ENCODE data around the gene OAS3. TPM values are rescaled to one million over a fixed set of nuclear protein-coding genes. Genes with fewer than 3 reads are reported as not detected.

The OAS3 gene
- total RNA-seq, 3 donors from 2014 or later = 5.2 to 15.1 (median 5.9) TPM

DNA sequence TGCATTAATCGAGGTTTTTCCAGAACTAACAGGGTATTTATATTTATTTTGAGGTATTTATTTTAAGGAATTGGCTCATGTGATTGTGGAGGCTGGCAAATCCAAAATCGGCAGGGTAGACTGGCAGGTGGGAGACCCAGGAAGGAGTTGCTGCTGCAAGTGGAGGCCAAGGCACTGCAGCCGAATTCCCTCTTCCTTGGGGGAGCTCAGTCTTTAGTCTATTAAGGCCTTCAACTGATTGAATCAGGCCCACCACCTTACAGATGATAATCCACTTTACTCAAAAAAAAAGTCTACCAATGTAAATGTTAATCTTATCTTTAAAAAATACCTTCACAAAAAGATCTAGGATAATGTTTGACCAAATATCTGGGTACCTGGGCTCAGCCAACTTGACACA is 38.9 kb downstream of the OAS3 start:
- TF ChIP-seq, protein P1, sequence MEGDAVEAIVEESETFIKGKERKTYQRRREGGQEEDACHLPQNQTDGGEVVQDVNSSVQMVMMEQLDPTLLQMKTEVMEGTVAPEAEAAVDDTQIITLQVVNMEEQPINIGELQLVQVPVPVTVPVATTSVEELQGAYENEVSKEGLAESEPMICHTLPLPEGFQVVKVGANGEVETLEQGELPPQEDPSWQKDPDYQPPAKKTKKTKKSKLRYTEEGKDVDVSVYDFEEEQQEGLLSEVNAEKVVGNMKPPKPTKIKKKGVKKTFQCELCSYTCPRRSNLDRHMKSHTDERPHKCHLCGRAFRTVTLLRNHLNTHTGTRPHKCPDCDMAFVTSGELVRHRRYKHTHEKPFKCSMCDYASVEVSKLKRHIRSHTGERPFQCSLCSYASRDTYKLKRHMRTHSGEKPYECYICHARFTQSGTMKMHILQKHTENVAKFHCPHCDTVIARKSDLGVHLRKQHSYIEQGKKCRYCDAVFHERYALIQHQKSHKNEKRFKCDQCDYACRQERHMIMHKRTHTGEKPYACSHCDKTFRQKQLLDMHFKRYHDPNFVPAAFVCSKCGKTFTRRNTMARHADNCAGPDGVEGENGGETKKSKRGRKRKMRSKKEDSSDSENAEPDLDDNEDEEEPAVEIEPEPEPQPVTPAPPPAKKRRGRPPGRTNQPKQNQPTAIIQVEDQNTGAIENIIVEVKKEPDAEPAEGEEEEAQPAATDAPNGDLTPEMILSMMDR (IDR thresholded peaks at IDR 0.05) = no peak
- TF ChIP-seq POLR2A (IDR thresholded peaks at IDR 0.05) (no peak), POLR2AphosphoS5 (IDR thresholded peaks at IDR 0.05) (no peak)
- H3K4me1 ChIP-seq = peaks cover 0 to 5% of the 10 kb centered on the region in 2 donors
- H3K27me3 ChIP-seq = no peaks in the 10 kb centered on the region
- DNase-seq (ENCODE audit: low spot score in 2 of 2) = no peak
- no peak overlapping the region for H3K4me3 ChIP-seq
- no peaks in the 10 kb centered on the region for H3K36me3 ChIP-seq
- H3K9me3 ChIP-seq = no peaks in the 10 kb centered on the region
- intact Hi-C loops (cut with DNase I; ENCODE audit: low total_unique reads) = no loop called here
- no peak overlapping the region for H3K27ac ChIP-seq

DNA sequence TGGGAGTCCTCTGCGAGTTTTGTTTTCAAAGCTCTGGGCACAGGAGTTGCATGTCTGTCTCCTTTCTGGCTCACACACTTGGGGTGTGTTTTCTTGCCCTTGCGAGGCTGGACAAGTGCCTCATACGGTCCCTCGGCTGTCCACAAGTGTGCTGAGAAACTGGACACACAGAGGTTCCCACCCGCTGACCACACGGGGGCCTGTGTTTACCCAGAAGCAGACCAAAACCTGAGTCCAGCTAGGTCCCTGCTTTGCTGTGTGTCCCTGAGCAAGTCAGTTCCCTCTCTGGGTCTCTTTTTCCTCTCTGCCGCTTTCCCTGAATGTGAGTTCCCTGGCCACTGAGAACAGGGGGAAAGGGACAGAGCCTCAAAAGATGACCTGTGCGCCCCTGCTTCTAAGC is 39.4 kb downstream of the OAS3 start:
- Histone ChIP-seq H3K4me3 (peak overlapping the region; percentile 46 to 77 (median 56)), H3K27ac (peak overlapping the region; percentile 81 to 93), H3K9me3 (no peaks in the 10 kb centered on the region), H3K4me1 (peaks cover 0 to 5% of the 10 kb centered on the region in 2 donors), H3K36me3 (no peaks in the 10 kb centered on the region), H3K27me3 (no peaks in the 10 kb centered on the region)
- intact Hi-C loops (cut with DNase I; ENCODE audit: low total_unique reads) = no loop called here
- no peak for DNase-seq (ENCODE audit: low spot score in 2 of 2)
- TF ChIP-seq POLR2AphosphoS5 (IDR thresholded peaks at IDR 0.05) = no peak
- TF ChIP-seq, protein P1 (IDR thresholded peaks at IDR 0.05) = no peak

DNA sequence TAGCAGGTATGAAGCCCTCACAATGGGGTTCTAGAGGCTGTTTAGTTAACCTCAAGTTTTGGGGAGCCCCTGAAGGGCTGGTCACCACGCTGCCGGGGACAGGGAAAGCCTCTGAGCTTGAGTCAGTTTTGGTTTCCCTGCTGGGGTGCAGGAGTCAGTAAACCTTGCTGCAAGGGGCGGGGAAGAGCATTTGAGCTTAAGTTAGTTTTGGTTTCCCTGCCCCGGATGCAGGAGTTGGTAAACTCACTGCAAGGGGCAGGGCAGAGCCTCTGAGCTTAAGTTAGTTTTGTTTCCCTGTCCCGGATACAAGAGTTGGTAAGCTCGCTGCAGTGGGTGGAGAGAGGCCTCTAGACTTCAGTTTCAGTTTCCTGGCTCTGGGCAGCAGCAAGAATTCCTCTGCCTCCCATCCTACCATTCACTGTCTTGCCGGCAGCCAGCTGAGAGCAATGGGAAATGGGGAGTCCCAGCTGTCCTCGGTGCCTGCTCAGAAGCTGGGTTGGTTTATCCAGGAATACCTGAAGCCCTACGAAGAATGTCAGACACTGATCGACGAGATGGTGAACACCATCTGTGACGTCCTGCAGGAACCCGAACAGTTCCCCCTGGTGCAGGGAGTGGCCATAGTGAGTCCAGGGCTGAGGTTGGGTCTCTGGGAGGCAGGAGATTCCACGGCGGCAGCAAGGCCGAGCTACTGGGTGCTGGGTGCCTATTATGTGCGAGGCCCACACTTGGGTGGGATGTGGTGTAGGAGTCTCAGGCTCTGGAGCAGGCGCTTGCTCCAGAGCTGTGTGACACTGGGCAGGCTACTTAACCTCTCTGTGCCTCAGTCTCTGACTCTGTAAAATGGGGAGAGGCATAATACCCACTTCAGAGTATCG is 40.1 kb downstream of the OAS3 start, which contains the start of gene OAS2:
Gene OAS2, plus strand, starts transcription at position 357 of the 878 bp plus-strand sequence. Its CDS starts 90 bp downstream, at position 447.
- peak within 1 kb of the TSS; percentile 81 to 93 for H3K27ac ChIP-seq
- TF ChIP-seq POLR2AphosphoS5 (IDR thresholded peaks at IDR 0.05) = peak in 2 of 3 donors; percentile 13 to 22
- no peak for TF ChIP-seq POLR2A (IDR thresholded peaks at IDR 0.05)
- DNase-seq (ENCODE audit: low spot score in 2 of 2) = peak; percentile 60 to 61
- H3K36me3 ChIP-seq = no peaks in the 10 kb centered on the region
- intact Hi-C loops (cut with DNase I; ENCODE audit: low total_unique reads) = no loop called here
- peak within 1 kb of the TSS; percentile 46 to 77 (median 56) for H3K4me3 ChIP-seq
- no peaks in the 10 kb centered on the region for H3K27me3 ChIP-seq
- H3K4me1 ChIP-seq = peaks cover 0 to 5% of the 10 kb centered on the region in 2 donors
- H3K9me3 ChIP-seq = no peaks in the 10 kb centered on the region

DNA sequence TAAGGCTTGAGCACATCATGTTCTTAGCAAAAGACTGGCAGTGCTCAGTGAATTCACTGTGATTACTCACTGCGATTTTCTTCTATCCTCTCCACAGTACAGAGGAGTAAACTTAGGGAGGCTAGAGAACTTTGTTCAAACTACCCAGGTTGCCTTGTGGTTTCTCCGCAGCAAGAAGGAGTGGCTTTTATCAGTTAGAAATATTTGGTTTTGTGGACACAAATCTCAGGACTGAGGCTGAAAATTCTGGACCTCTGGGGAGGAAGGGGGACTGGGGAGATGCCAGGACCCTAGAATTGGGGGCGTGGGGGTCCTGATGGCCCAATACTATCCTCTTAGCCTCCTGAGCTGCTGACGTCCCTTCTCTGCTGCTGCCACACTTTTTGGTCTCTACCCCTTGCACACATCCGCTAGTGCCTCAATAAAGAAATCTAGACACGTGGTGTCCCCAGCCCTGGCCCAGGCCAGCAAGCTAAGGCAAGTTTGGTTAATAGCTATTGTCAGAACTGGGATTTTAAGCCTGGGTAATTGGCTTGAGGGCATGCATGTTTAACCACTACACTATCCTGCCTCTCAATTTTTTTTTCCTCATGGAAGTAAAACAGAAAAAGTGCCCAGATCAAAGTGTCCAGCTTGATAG is 40.9 kb downstream of the OAS3 start:
- no peak for DNase-seq (ENCODE audit: low spot score in 2 of 2)
- intact Hi-C loops (cut with DNase I; ENCODE audit: low total_unique reads) = no loop called here

DNA sequence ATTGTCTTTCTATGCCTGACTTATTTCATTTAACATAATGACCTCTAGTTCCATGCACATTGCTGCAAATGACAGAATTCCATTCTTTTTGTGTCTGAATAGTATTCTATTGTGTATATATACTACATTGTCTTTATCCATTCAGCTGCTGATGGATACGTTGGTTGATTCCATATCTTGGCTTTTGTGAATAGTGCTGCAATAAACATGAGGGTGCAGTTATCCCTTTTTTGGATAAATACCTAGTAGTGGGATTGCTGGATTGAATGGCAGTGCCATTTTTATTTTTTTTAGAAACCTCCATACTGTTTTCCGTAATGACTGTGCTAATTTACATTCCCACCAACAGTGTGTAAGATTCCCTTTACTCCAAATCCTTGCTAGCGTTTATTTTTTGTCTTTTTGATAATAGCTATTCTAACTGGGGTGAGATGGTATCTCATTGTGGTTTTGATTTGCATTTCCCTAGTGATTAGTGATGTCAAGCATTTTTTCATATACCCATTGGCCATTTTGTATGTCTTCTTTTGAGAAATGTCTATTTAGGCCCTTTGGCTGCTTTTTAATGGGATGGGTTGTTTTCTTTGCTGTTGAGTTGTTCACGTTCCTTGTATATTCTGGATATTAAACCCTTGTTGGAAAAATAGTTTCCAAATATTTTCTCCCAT is 42.4 kb downstream of the OAS3 start:
- Histone ChIP-seq H3K4me3 (no peak overlapping the region), H3K27me3 (no peaks in the 10 kb centered on the region), H3K9me3 (no peaks in the 10 kb centered on the region), H3K4me1 (peaks cover 0 to 5% of the 10 kb centered on the region in 2 donors), H3K36me3 (no peaks in the 10 kb centered on the region), H3K27ac (no peak overlapping the region)
- TF ChIP-seq POLR2A (IDR thresholded peaks at IDR 0.05) (no peak), POLR2AphosphoS5 (IDR thresholded peaks at IDR 0.05) (no peak)
- TF ChIP-seq, protein P1 (IDR thresholded peaks at IDR 0.05) = no peak
- intact Hi-C loops (cut with DNase I; ENCODE audit: low total_unique reads) = no loop called here
- no peak for DNase-seq (ENCODE audit: low spot score in 2 of 2)

More for the DNA sequence above, 40.9 kb downstream of the OAS3 start:
- Histone ChIP-seq H3K4me3 (peak overlapping the region; percentile 46 to 77 (median 56)), H3K36me3 (no peaks in the 10 kb centered on the region), H3K4me1 (peaks cover 0 to 5% of the 10 kb centered on the region in 2 donors), H3K9me3 (no peaks in the 10 kb centered on the region), H3K27ac (peak overlapping the region; percentile 81 to 93), H3K27me3 (no peaks in the 10 kb centered on the region)
- TF ChIP-seq POLR2A (IDR thresholded peaks at IDR 0.05) = no peak
- no peak for TF ChIP-seq POLR2AphosphoS5 (IDR thresholded peaks at IDR 0.05)
- TF ChIP-seq, protein P1 (IDR thresholded peaks at IDR 0.05) = no peak

All from breast epithelium (tissue), 4 donors.